K562 (cell line): ENCODE measurements around the gene SMURF1. TPM values are rescaled to one million over a fixed set of nuclear protein-coding genes. Genes with fewer than 3 reads are reported as not detected.

Experiments used
- ATAC-seq: fragments of 200-7000 bp; cut with Tn5 transposase; 3 replicates; pipeline ENCODE4 v1.9.1; 2020; ENCODE audit warnings: moderate library complexity
- BruUV-seq: library from RNA; stranded (reverse); fragments of 400-500 nt; replicated peaks from 2 replicates; lab custom pipeline; 2021; lab: Mats Ljungman, UMichigan
- CTCF ChIA-PET: fragments of 300-600 bp; formaldehyde crosslinking; extraction: SDS; loops from one replicate; lab custom pipeline; 2021; ENCODE audit warnings: low intra/inter-chr PET ratio; lab: Yijun Ruan, JAX
- POLR2A ChIA-PET: fragments of 300-600, 350-650 bp; sonication (Branson Sonifier 250); formaldehyde crosslinking; extraction: SDS; loops from one replicate; lab custom pipeline; 2021; ENCODE audit warnings: antibody characterized with exemption, inconsistent platforms; lab: Yijun Ruan, JAX
- DNase-seq, 4 experiments: peaks; one replicate each; pipeline versions ENCODE4 v3.0.0 to v3.0.0-alpha.2; 2011 to 2018; ENCODE audit warnings: low spot score in 3 of 4, mixed read lengths in 3 of 4; ENCODE audit errors: extremely low read depth in 1 of 4
- FAIRE-seq: peaks from 2 replicates; lab custom pipeline; 2011; peaks lifted over from hg19 to GRCh38; lab: Jason Lieb, UNC
- H2AFZ ChIP-seq: 2 replicates; pipeline ENCODE4 v1.6.0; 2011; ENCODE audit warnings: low read depth, low read length, control low read depth, inconsistent platforms
- H3K27ac ChIP-seq: fragments of 200-600 bp; 3 replicates; pipeline ENCODE4 v1.8.0; 2011; ENCODE audit warnings: low read depth, mild to moderate bottlenecking, control low read depth, inconsistent platforms, low read length, moderate library complexity, mixed read lengths; ENCODE audit errors: extremely low read depth
- H3K27me3 ChIP-seq, 2 experiments: fragments of 300-600 bp in 1 of 2; 2 replicates in 1 of 2; 3 replicates in 1 of 2; pipeline versions ENCODE4 v1.6.0 to v1.8.0; 2011; ENCODE audit warnings: inconsistent platforms in 2 of 2, low read length in 2 of 2, mild to moderate bottlenecking in 1 of 2, mixed read lengths in 1 of 2, moderate library complexity in 1 of 2; ENCODE audit not compliant: control insufficient read depth in 2 of 2, insufficient read depth in 2 of 2
- H3K36me3 ChIP-seq: fragments of 300-600 bp; 3 replicates; pipeline ENCODE4 v1.8.0; 2011; ENCODE audit warnings: mild to moderate bottlenecking, low read length, inconsistent platforms; ENCODE audit not compliant: control insufficient read depth, insufficient read depth
- H3K4me1 ChIP-seq, 2 experiments: fragments of 200-600 bp in 1 of 2; replicated peaks in 1 of 2; 2 replicates in 1 of 2; 3 replicates in 1 of 2; pipeline versions ENCODE4 v1.5.1 to v1.8.0; 2011; ENCODE audit warnings: inconsistent platforms in 2 of 2, low read length in 2 of 2, mild to moderate bottlenecking in 1 of 2, mixed read lengths in 1 of 2, moderate library complexity in 1 of 2; ENCODE audit not compliant: control insufficient read depth in 2 of 2, insufficient read depth in 2 of 2
- H3K4me2 ChIP-seq: 2 replicates; pipeline ENCODE4 v1.6.1; 2011; ENCODE audit warnings: low read length, control low read depth, inconsistent platforms, mixed read lengths; ENCODE audit not compliant: insufficient read depth
- H3K4me3 ChIP-seq: fragments of 200-600 bp; sonication (generic), shearing (Covaris generic); 2 replicates; pipeline ENCODE4 v1.5.1; 2016; ENCODE audit warnings: control low read depth, inconsistent platforms
- H3K79me2 ChIP-seq: fragments of 200-600 bp; 3 replicates; pipeline ENCODE4 v1.8.0; 2011; ENCODE audit warnings: low read length, inconsistent platforms; ENCODE audit not compliant: control insufficient read depth, insufficient read depth
- H3K9ac ChIP-seq, 2 experiments: 2 replicates each; pipeline versions ENCODE4 v1.6.0 to v1.6.1; 2011; ENCODE audit warnings: low read depth in 2 of 2, low read length in 2 of 2, control low read depth in 1 of 2, inconsistent platforms in 1 of 2, mild to moderate bottlenecking in 1 of 2, mixed read lengths in 1 of 2; ENCODE audit not compliant: insufficient read depth in 1 of 2
- H3K9me1 ChIP-seq: one replicate; pipeline ENCODE4 v1.6.0; 2011; ENCODE audit warnings: inconsistent platforms, mild to moderate bottlenecking, low read length, moderate library complexity; ENCODE audit not compliant: control insufficient read depth, insufficient read depth
- H3K9me3 ChIP-seq: replicated peaks from 2 replicates; pipeline ENCODE4 v1.5.1; 2011; ENCODE audit warnings: low read depth, low read length, inconsistent platforms; ENCODE audit not compliant: control insufficient read depth, insufficient read depth
- H4K20me1 ChIP-seq: replicated peaks from 2 replicates; pipeline ENCODE4 v1.6.1; 2011; ENCODE audit warnings: low read length, inconsistent platforms, mixed read lengths; ENCODE audit not compliant: control insufficient read depth, insufficient read depth
- GATAD2B ChIP-seq: fragments of 450-650 bp; IDR thresholded peaks from 2 replicates; pipeline ENCODE4 v1.6.1; 2017; ENCODE audit warnings: mild to moderate bottlenecking, borderline replicate concordance
- ILF3 ChIP-seq: fragments of 450-650 bp; IDR thresholded peaks from 2 replicates; pipeline ENCODE4 v1.6.1; 2018; ENCODE audit warnings: antibody characterized with exemption, mild to moderate bottlenecking, moderate library complexity, borderline replicate concordance
- KDM1A ChIP-seq, 2 experiments: fragments of 450-650 bp; IDR thresholded peaks; 2 replicates each; pipeline ENCODE4 v1.6.1; 2016; ENCODE audit warnings: mild to moderate bottlenecking in 2 of 2
- ZNF589 ChIP-seq: fragments of 200-800 bp; sonication (Bioruptor generic); IDR thresholded peaks from 2 replicates; pipeline ENCODE4 v1.6.1; 2016; ENCODE audit warnings: low read depth, missing genetic modification characterization, missing compliant biosample characterization
- WGBS: fragments of 100-300 bp; shearing (Covaris generic); methylation state at CpG from one replicate; pipeline ENCODE4 v1.1.6; 2016; ENCODE audit warnings: low coverage, mixed read lengths; ENCODE audit not compliant: insufficient coverage; ENCODE audit errors: missing lambda C conversion rate; 5-methylcytosine and 5-hydroxymethylcytosine counted together
- in situ Hi-C: fragments of 300-500 bp; cut with MboI; formaldehyde crosslinking; loops from 4 replicates; pipeline ENCODE4 v1.15.0; 2018; ENCODE audit warnings: inconsistent platforms, mixed read lengths
- intact Hi-C: fragments of 100-400 bp; cut with micrococcal nuclease; formaldehyde crosslinking; loops from 2 replicates; pipeline ENCODE4 v1.14.2; 2022
- polyA plus RNA-seq, 8 experiments: library from polyadenylated mRNA; depleted of rRNA in 4 of 8; stranded (reverse) in 5 of 8; unstranded in 3 of 8; fragments of >200 nt; fragmentation: Nextera tagmentation in 2 of 8; fragmentation: Illumina TruSeq in 1 of 8; extraction: Ambion mirVana in 2 of 8; extraction: Trizol in 1 of 8; gene quantifications; 2 replicates each; pipeline versions ENCODE4 v1.2.1 to v1.2.3, GENCODE V29; 2011 to 2014; ENCODE audit warnings: inconsistent platforms in 1 of 8, missing spikeins in 1 of 8
- total RNA-seq, 7 experiments: library from RNA; depleted of rRNA in 6 of 7; stranded (reverse); fragments of >200 nt in 6 of 7; fragmentation: Illumina TruSeq in 2 of 7; extraction: Trizol in 2 of 7; gene quantifications; 2 replicates each; pipeline versions ENCODE4 v1.2.1 to v1.2.3, GENCODE V29; 2011 to 2021; ENCODE audit warnings: low replicate concordance in 1 of 7
- TF ChIP-seq, protein P1 (sequence below): fragments of 200-800 bp; sonication (Bioruptor generic); IDR thresholded peaks from 2 replicates; pipeline ENCODE4 v1.6.1; 2017; ENCODE audit warnings: missing genetic modification characterization, missing compliant biosample characterization

The SMURF1 gene
- total and polyA plus RNA-seq, 9 of the 15 experiments (the other 6 are each of a cell fraction or from before 2014, with no cell fraction given) = 1.0 to 20.1 (median 12.6) TPM

DNA sequence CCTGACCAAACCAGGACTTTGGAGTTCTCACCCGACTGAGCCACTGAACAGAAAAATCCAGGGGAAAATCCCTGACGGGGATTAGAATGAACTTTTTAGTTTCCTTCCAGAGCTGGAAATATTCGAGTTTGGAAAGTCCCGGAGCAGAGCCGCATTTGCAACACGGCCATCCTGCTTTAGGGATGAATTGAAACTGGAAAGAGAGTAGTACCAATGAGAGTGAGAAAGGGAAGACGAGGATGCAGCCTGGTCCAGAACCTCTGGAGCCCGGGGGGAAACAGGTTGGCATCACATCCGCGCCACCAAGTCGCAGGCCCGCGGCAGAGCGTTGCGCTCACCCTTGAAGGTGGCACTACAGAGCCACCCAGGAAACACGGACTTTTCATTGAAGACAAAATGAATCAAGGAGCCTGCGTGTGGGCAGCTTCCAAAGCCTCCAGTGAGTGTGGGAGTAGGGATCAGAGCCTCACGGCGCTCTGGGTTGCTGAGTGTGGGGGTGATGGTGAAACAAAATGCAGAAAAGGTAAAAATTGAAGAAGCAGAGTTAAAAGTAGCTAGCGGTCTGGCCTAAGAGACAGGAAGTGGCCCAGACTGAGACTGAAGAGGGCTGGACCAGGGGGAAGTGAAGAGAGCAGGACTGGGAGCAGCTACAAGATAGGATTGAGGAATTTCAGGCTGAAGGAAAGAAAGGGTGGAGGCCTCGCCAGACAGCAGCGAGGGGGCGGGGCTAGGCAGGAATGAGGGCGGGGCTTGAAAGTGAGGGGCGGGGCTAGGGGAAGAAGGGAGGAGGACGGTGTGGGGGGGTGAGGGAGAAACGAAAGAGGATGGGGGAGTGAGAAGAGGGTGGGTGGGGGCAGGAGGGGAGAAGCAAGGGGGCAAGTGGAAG lies 1.8 kb downstream of the SMURF1 start (continued):
- no peak for TF ChIP-seq ILF3
- no peak for TF ChIP-seq ZNF589 (CRISPR knock-in tag)
- TF ChIP-seq, protein P1, sequence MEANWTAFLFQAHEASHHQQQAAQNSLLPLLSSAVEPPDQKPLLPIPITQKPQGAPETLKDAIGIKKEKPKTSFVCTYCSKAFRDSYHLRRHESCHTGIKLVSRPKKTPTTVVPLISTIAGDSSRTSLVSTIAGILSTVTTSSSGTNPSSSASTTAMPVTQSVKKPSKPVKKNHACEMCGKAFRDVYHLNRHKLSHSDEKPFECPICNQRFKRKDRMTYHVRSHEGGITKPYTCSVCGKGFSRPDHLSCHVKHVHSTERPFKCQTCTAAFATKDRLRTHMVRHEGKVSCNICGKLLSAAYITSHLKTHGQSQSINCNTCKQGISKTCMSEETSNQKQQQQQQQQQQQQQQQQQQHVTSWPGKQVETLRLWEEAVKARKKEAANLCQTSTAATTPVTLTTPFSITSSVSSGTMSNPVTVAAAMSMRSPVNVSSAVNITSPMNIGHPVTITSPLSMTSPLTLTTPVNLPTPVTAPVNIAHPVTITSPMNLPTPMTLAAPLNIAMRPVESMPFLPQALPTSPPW (CRISPR knock-in tag) = peak; percentile 38; the same call in 1 of the 2 replicates

DNA sequence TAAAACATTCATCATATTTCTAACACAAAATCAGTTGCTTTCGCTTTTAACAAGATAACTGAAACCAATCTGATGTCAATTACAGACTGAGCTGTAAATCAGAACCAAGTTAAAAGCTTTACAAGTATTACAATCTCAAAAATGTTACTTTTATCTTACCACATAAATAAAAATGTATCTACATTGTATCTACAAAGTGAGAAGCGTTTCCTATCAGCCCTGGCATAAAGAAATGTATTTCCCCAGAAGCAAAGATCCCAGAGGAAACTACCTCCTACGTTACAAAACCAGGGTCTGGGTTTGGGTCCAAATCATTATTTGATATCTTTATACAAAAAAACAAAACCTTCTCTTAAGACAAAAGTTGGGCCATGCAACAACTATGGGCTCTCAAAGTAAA lies 2.6 kb downstream of the SMURF1 start:
- BruUV-seq = no TSS peak
- no peak overlapping the region for H3K27ac ChIP-seq

More for the DNA sequence above, 2.6 kb downstream of the SMURF1 start:
- H3K9ac ChIP-seq = no peak overlapping the region
- no peak for ATAC-seq
- no peaks in the 10 kb centered on the region for H3K9me3 ChIP-seq
- in situ Hi-C loops = no loop called here
- TF ChIP-seq GATAD2B (no peak), KDM1A (IDR thresholded peaks at IDR 0.05) (peak; percentile 12 to 42; a peak in 1 of 4 replicates)
- H3K4me2 ChIP-seq = no peak overlapping the region
- no peak overlapping the region for H2AFZ ChIP-seq
- DNase-seq = no peak
- H3K27me3 ChIP-seq = no peaks in the 10 kb centered on the region
- intact Hi-C loops = loop anchor here (5.0 to 10.0 kb wide), 3 partner anchors 83 to 246 kb away; no protein-coding TSS in a partner anchor
- H3K9me1 ChIP-seq = no peaks in the 10 kb centered on the region
- WGBS = 61% methylated on average over 3 of the region's 3 CpGs
- no peak overlapping the region for H3K4me3 ChIP-seq
- H3K79me2 ChIP-seq = peaks cover 63% of the 10 kb centered on the region
- FAIRE-seq = no peak
- POLR2A ChIA-PET = no interaction called here
- peaks cover 14% of the 10 kb centered on the region; the same call in 2 of the 3 replicates for H3K36me3 ChIP-seq
- H3K4me1 ChIP-seq = peaks cover 5 to 18% of the 10 kb centered on the region in 2 experiments; a peak in 4 of 5 replicates
- CTCF ChIA-PET = no interaction called here
- peaks cover 20% of the 10 kb centered on the region for H4K20me1 ChIP-seq
